ENCODE measurements around the gene RPL29. TPM values are rescaled to one million over a fixed set of nuclear protein-coding genes. Genes with fewer than 3 reads are reported as not detected.
"Not testable (repeated sequence)": the region's sequence is repeated elsewhere in the genome, so short reads cannot be mapped to it uniquely, and the experiment has no call there.

The RPL29 gene
- total RNA-seq, 2 donors from 2014 or later = 586 to 682 TPM

DNA sequence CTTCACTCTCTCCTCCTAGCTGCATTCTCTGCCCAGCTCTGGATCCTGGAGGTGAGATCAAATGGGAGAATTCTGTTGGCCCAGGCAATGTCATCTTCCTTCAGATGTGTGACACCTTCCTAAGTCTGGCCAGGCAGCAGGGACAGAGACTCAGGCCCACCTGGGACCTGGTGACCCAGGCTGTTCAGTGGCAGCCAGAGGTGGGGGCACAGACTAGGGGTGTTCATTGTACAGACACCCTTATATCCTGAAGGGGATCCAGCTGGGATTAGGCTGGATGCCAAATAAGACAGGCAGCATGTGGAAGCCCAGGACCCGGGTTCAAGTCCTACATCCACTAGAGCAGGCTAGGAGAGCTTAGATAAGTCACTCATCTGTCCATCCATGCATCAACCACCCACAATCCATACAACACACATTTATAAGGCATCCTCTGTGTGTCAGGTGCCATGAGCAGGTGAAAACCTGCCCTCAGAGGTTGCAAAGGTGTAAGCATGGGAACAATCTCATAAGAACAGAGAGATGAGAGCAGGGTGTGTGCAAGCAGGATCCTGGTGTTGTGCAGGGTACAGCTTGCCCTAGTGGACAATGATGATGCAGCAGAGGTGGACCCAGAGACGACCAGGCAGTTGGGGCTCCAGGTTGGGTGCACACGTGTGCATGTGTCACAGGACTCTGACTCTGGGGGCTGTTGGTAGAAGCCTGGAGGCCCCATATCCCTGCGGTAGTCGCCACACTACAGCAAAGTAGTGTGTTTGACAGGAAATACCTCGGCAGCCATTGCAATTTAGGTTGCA is 18.3 kb upstream of the RPL29 start:
- ATAC-seq (no peak), DNase-seq (no peak)
- intact Hi-C loops (cut with DNase I) = no loop called here

DNA sequence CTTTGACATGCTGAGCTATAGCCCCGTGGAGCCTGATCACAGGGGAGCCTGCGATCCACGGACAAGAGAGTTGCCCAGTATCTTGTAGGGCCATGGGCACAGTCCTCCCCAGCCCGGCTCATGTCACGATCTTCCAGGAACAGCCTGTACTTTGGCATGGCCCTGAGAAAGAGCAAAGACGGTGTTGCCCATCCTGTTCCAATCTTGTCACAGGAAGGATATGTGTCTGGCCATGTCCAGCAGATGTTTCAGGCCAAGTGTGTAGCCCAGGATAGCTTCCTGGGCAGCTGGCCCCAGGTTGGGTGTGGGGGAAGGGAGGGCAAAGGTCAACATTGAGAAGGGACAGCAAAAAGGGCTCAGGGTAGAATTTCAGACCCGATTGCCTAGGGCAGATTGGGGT is 17.0 kb upstream of the RPL29 start:
- DNase-seq = no peak
- ATAC-seq = peak in 1 of 2 donors; percentile 9
- intact Hi-C loops (cut with DNase I) = no loop called here

DNA sequence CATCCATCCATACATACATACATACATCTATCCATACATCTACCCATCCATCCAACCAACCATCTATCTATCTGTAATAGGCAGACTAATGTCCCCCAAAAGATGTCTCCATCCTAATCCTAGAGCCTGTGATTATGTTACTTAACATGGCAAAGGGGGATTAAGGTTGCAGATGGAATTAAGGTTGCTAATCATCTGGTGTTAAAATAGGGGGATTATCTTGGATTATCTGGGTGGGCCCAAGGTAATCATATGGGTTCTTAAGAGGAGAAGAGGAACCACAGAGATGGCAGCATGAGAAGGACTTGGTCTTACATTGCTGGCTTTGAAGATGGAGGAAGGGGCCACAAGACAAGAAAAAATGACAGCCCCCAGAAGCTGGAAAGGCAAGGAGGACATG is 14.7 kb upstream of the RPL29 start:
- intact Hi-C loops (cut with DNase I) = no loop called here

DNA sequence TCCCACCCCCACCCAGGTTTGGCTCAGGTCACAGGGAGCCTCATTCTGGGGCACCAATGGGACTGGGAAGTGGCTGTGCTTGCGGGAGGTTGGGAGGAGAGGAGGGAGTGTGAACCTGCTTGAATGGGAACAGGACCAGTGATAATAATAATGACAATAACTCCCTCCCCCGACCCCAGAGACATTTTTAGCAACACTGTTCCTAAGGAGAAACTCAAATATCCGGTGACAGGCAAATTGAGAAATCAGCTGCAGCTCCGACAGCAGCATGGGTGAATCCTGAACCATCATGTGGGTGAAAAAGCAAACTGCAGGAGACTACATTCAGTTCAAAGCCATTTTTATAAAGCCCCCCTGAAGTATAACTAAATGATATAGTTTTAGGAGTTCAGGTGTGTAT is 11.6 kb upstream of the RPL29 start:
- intact Hi-C loops (cut with DNase I) = loop anchor here in 1 of 2 donors (10.0 kb wide), 1 partner anchor 208 kb away; no protein-coding TSS in a partner anchor
- ATAC-seq = no peak

More for the DNA sequence above, 14.7 kb upstream of the RPL29 start:
- no peak for ATAC-seq
- DNase-seq = no peak

DNA sequence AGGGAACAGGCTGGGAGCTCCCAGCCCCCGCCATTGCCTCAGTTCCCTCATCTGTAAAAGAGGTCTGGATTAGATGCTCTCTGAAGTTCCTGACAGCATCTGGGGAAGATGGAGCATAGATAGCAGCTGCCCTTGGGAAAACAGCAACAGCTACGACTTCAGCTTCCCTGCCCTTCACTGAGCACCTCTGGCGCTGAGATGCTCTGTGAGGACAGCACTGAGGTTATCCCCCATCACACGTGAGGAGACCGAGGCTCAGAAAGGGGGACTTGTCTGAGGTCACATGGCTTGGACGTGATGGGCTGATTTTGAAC is 11.1 kb upstream of the RPL29 start:
- DNase-seq = no peak
- no peak for ATAC-seq
- intact Hi-C loops (cut with DNase I) = loop anchor here in 1 of 2 donors (10.0 kb wide), 1 partner anchor 208 kb away; no protein-coding TSS in a partner anchor

More for the DNA sequence above, 11.6 kb upstream of the RPL29 start:
- no peak for DNase-seq

DNA sequence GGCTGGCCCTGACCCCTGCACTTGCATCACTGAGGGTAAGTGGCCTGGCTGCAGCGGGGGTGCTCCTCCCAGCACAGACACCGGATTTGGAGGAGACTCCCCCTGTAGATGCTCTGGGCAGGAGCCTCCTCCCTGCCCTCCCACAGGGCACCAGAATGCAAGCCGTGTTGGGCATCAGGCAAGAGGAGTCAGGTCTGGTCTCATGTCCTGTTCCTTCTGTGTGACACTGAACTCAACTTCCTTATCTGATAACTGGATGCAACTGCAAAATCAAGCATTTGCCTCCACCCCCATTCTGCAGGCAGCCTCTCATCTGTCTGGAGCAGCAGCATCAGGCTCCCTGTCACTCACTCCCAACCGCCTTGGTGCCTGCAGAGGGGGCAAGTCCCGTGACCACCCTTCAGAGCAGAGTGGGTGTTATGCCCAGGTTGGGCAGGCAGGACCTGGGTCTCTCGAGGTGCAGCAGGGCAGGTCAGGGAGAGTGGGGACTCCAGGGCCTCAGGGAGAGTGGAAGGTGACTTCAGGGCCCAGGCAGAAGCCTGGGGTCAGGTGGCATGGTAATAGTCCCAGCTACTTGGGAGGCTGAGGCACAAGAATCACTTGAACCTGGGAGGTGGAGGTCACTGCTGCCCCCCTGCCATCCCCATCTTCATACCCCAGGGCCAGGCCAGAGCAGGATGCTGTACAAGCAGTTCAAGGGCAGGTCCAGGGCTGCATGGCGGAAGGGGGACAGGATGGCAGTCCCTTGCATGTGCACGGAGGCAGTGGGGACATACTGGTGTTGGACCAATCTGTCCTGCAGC is 10.5 kb upstream of the RPL29 start:
- DNase-seq (no peak), ATAC-seq (peak in 1 of 2 donors; percentile 5)
- intact Hi-C loops (cut with DNase I) = loop anchor here in 1 of 2 donors (10.0 kb wide), 1 partner anchor 209 kb away; no protein-coding TSS in a partner anchor

DNA sequence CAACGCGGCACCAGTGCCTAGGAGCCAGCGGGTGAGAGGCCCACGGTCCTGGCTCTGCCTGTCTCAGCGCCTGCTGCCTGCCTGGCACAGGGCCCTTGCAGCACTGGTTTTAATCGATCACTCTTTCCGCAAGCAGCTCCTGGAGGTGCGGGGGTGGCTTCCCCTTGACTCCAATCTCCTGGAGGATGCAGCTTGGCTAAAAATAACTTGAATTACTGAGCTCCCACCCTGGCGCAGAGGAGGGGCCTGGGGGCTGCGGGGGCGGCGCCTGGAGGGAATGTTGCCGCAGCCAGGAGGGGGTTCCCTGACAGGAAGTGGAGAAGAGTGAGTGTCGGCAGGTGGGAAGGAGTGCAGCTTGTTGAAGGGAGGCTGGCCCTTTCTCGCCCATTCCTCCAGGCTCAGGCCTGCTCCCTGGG is 9.9 kb upstream of the RPL29 start:
- DNase-seq = peak; percentile 68
- intact Hi-C loops (cut with DNase I) = loop anchor here in 1 of 2 donors (2.0 to 10.0 kb wide), 2 partner anchors 47 to 209 kb away; no protein-coding TSS in a partner anchor
- ATAC-seq = peak; percentile 45 to 48

DNA sequence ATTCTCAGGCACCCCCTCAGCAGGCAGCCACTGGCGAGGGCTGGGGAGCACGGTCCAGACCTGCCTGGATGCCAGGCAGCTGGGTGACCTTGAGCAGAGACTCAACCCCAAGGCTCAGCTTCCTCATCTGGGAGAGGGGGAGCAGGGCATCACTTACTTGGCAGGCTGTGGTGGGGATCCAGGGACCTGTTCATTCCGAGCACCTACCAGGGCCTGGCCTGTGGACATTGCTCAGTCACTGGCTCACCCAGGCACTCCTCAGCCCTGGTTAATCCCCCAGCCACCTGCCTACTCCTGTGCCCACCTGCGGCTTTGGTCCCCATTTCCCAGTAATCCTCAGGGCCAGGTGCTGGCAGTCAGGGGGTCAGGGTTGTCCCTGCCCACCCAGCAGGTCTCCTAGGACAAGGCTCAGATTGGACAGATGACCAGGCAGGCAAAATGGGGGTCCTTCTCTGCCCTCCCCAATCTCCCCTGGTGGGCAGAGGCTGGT is 9.3 kb upstream of the RPL29 start:
- peak in 1 of 2 donors; percentile 5 for ATAC-seq

DNA sequence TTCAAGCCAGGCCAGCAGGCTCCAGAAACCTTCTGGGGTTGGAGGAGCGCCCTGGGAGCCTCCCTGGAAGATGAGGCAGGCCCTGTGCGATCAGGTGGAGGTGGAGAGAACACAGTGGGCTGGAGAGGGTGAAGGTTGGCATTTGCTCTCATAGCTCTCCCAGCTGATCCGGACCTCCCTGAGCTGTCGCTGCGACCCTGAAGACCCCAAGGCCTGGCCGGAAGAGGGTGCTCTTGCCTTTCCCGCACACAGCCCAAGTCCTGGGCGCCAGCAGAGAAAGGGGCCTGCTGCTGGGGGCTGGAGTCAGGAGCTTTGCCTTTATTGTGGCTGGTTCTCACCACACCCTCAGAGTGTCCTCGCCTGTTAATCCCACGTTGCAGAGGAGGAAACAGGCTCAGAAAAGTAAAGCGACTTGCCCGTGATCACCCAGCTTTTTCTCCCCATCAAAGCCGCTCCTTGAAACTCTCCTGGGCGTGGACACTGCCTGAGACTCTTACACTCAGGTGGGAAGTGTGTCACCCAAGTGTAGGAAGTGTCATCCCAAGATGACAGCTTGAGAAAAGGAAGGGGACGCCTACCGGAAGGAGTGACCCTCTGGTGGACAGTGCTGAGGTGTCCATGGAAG is 8.6 kb upstream of the RPL29 start:
- DNase-seq (peak; percentile 69), ATAC-seq (peak; percentile 67 to 76)
- intact Hi-C loops (cut with DNase I) = loop anchor here (1.0 to 10.0 kb wide), 6 partner anchors 48 to 273 kb away; partner anchors contain the start of gene WDR82 (in 1 of the 2)

More for the DNA sequence above, 9.3 kb upstream of the RPL29 start:
- no peak for DNase-seq
- intact Hi-C loops (cut with DNase I) = loop anchor here (1.0 to 10.0 kb wide), 6 partner anchors 47 to 272 kb away; partner anchors contain the start of gene WDR82 (in 1 of the 2)

DNA sequence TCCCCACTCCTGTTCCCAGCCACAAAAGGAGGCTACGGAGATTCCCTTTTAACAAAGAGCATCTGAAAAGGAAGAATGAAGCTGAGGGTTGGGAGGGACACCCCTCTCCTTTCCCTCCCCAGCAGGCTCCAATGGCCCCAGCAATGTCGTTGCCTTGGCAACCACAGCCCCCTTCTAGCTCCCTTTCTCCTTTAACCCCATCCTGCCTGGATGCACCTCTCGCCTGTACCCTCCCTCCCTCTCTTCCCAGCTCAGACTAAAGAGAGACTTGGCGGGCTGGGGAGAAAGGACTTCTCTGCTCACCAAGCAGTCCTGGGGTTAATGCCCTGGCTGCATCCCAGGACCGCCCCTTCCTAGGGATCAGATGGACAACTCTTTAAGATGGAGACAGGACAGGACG is 7.1 kb upstream of the RPL29 start:
- no peak for DNase-seq
- intact Hi-C loops (cut with DNase I) = loop anchor here (5.0 to 10.0 kb wide), 4 partner anchors 50 to 275 kb away; partner anchors contain the start of gene WDR82 (in 1 of the 2)
- ATAC-seq = no peak

DNA sequence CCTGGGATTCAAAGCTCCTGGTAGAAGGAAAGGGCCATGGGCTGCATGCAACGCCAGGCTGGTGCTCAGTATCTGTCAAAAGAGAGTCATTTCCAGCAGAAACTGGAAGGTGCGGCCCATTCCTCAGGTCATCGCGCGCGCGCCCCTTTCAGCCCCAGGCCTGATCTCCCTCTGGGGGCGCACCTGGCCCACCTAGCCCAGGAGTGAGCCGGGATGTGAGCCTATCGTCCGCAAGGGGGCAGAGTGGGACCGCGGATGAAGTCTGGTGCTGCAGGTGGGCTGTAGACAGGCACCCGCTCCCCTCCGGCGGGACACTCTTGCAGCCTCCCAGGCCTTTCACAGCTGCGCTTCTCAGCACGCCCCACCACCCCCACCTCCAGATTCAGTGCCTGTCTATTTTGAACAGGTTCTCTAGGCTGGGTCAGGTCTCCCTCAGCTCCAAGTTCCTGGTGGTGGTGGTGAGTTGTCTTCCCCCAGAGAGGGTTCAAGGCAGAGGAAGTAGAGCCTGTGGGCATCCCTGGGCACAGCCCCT is 5.8 kb upstream of the RPL29 start:
- ATAC-seq (peak; percentile 65 to 67), DNase-seq (peak; percentile 78)
- intact Hi-C loops (cut with DNase I) = loop anchor here (1.0 to 10.0 kb wide), 6 partner anchors 51 to 276 kb away; partner anchors contain the start of gene WDR82 (in 1 of the 2)

DNA sequence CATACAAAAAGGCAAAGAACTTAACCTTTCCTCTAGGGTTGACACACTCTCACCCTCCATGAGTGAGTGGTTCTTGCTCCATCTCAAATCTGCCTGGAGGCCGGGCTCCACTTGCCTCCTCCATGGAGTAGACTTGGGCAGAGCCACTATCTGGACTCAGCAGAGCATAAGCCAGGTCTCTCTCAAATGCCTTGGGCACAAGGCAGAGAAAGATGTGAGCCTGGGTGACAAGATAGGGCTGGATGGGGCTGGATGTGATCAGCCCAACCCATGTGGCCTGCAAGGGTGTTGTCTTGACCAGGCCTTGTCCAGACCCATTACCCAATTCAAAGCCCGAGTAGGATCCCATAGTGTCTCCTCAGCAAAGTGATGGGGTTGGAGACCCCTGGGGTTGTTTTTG is 4.2 kb upstream of the RPL29 start:
- intact Hi-C loops (cut with DNase I) = loop anchor here (2.0 to 10.0 kb wide), 5 partner anchors 52 to 277 kb away; partner anchors contain the start of gene WDR82 (in 1 of the 2)
- ATAC-seq (no peak), DNase-seq (no peak)

DNA sequence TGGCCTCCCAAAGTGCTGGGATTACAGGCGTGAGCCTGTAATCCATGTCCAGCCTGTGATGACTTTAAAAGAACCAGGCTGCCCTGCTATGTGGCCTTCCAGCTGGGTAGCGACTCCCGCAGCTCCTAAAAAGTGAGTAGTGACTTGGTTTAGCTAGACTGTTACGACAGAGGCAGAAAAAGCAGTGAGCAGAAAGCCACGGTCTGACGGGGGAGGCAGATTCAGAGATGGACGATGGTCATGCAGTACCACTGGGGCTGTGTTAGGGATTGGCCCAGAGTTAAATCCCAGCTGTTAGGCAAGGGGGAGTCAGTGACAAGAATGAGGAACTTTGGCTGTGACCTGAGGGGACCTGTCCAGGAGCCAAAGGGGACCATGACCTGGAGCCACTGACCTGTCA is 3.1 kb upstream of the RPL29 start:
- DNase-seq = no peak
- intact Hi-C loops (cut with DNase I) = no loop called here
- ATAC-seq = no peak

DNA sequence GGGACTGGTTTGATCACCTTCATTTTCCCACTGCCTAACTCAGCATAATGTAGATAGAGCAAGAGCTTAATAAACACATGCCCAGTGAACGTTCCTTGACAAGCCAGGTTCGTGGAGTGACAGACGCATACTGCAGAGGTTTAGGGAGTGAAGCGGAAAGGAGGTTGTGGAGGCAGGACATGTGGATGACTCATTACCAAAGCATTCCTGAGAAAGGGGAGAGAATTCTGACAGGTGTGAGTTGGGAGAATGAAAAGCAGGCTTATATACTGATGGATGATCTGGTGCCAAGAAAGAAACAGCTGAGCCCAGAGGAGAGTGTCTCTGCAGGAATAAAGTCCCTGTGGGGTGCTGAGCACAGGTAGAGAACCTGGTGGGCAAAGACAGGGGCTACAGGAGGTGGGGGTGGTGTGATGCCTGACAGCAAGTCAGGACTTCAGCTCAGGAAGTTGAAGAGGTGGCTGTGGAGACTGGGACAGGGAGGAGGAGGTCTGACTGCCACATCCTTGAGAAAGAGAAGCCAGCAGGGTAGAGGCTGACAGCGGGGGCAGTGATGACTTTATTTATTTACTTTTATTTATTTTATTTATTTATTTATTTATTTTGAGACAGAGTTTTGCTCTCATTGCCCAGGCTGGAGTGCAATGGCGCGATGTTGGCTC is 2.4 kb upstream of the RPL29 start:
- DNase-seq = no peak
- intact Hi-C loops (cut with DNase I) = no loop called here
- no peak for ATAC-seq

DNA sequence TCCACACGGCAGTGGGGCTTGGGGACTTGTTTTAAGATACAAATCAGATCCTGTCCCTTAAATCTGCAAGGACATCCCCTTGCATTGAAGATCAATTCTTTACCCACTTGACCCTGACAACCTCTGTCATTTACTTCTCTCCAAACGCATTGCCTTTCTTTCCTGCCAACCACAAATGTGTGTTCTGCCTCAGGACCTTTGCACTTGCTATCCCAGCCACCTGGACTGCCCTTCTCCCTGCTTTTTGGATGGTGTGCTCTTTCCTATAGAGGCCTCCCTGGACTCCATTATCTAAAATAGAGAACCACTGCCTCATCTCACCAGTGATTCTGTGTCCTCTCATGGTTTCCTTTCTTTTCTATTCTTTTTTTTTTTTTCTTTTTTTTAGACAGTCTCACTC is 1.5 kb upstream of the RPL29 start:
- DNase-seq (no peak), ATAC-seq (no peak)
- intact Hi-C loops (cut with DNase I) = no loop called here

DNA sequence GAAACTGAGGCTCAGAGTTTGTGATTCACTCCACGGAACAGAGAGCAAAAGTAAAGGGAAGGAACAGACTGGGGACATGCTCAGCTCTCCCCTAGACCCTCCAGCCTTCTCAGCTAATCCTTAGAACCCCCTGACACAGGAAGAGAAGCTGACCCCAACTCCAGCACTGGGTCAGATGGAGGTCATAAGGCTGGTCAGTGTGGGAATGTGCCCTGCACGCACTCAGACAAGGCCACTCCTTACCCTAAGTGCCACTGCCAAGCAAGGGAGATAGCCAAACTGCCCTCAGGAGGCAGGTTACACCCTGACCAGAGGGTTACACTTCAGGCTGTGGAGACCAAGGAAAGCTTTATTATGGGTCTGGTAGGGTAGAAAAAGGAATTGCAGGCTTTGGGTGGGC is 1.2 kb downstream of the RPL29 start:
- ATAC-seq (no peak), DNase-seq (no peak)
- intact Hi-C loops (cut with DNase I) = no loop called here

DNA sequence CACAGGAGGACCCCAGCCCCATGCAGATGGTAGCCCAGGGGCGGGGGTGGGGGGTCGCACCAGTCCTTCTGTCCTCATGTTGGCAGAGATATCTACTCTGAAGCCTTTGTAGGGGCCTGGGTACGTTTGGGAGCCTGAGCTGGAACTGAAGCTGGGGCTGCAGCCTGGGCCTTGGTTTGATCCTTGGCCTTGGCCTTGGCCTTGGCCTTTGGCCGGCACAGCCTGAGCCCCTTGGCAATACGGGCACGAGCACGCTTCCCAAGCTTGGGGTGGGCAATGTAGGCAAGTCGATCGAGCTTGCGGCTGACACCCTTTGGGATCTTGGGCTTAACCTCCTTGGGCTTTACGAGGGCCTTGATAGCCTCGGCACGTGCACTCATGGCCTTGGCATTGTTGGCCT is 2.0 kb downstream of the RPL29 start:
- ATAC-seq; DNase-seq; intact Hi-C loops (cut with DNase I): not testable (repeated sequence)

DNA sequence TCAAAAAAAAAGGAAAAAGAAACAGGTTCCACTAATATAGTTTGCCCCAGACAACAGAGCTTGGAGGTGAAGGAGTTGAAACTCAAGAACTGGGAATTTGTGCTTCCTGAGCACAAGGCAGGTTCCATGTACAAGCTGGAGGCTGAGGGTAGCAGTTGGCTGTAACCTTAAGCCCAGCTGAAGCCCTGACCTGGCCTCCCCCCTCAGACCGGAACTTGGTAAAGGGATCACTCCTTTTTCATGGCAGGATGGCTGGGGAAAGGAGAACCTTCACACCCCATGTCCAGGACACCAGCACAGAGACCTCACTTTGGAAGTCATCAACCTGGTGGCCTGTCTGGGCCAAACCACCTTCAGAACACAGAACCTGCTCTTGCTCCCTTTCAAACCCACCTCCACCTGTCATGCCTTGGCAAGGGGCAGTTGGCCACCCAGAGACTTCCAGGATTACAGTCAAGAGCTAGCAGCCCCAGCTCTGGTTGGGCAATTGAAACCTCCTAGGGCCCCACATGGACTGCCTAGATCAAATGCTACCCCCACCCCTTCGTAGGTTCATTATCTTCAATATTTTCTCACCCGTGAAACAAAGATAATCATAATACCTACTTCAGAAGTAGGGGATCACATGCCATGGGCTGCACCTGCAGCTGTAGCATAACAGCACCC is 3.5 kb downstream of the RPL29 start:
- no peak for DNase-seq

More for the DNA sequence above, 3.5 kb downstream of the RPL29 start:
- ATAC-seq = no peak
- intact Hi-C loops (cut with DNase I) = no loop called here
